Adipose tissue (tissue), 3 donors: ENCODE measurements around the gene FUT4. TPM values are rescaled to one million over a fixed set of nuclear protein-coding genes. Genes with fewer than 3 reads are reported as not detected.
A peak's percentile ranks its signal among the peaks of the same experiment; 100 is the strongest.
"Not testable (repeated sequence)": the region's sequence is repeated elsewhere in the genome, so short reads cannot be mapped to it uniquely, and the experiment has no call there.

Experiments
- H3K27ac ChIP-seq: one replicate; pipeline ENCODE4 v1.5.1; 2013; ENCODE audit warnings: low read depth, low read length
- WGBS, 3 donors: extraction: QIAGEN DNeasy Blood & Tissue Kit; methylation state at CpG; one replicate each; pipeline ENCODE4 v1.1.7; 2013; 5-methylcytosine and 5-hydroxymethylcytosine counted together
- polyA plus RNA-seq, 3 donors: library from polyadenylated mRNA; stranded (reverse); fragments of 200-250 nt; gene quantifications; one replicate each; pipeline ENCODE4 v1.2.3, GENCODE V29; 2013
- donor health status: healthy with polysubstance abuse.
- donor health status: Bipolar disorder and iron deficiency.
- donor health status: healthy.

FUT4 gene
- polyA plus RNA-seq = 1 to 10 TPM; 1.5 to 2.7 (median 2.5) TPM

GRCh38 chr11:94543695-94544645 lies at the start of gene FUT4:
Gene FUT4, plus strand, starts transcription at chr11:94543921. Its CDS starts 213 bp downstream, at chr11:94544134.
- WGBS, 3 donors = 0 to 1% (median 1%) methylated on average over 84 to 109 of the region's 109 CpGs
- H3K27ac ChIP-seq = peak within 1 kb of the TSS; percentile 75

- H3K27ac ChIP-seq = no peak overlapping the region
- 1 to 5% (median 3%) methylated on average over 19 of the region's 19 CpGs for WGBS, 3 donors
These were observed 49.5 kb upstream of the FUT4 start for GRCh38 chr11:94494126-94494680.

- WGBS, 3 donors = 86 to 89% (median 88%) methylated on average over 2 of the region's 2 CpGs
These were observed 43.5 kb upstream of the FUT4 start for GRCh38 chr11:94500181-94500580.

GRCh38 chr11:94501522-94501921 lies 42.2 kb upstream of the FUT4 start:
- H3K27ac ChIP-seq = no peak overlapping the region
- 63 to 77% (median 70%) methylated on average over 2 of the region's 2 CpGs for WGBS, 3 donors

More at GRCh38 chr11:94500181-94500580, 43.5 kb upstream of the FUT4 start:
- H3K27ac ChIP-seq = no peak overlapping the region

GRCh38 chr11:94504689-94505293 lies 38.9 kb upstream of the FUT4 start:
- WGBS, 3 donors = 4 to 21% (median 19%) methylated on average over 3 of the region's 3 CpGs
- H3K27ac ChIP-seq = no peak overlapping the region

- not testable (repeated sequence) for H3K27ac ChIP-seq
- 83 to 94% (median 92%) methylated on average over 5 of the region's 5 CpGs for WGBS, 3 donors
These were observed 37.2 kb upstream of the FUT4 start for GRCh38 chr11:94506513-94506912.

- H3K27ac ChIP-seq = no peak overlapping the region
- 53 to 71% (median 65%) methylated on average over 4 of the region's 4 CpGs for WGBS, 3 donors
These were observed 36.2 kb upstream of the FUT4 start for GRCh38 chr11:94507485-94507884.

- WGBS, 3 donors = 14 to 18% (median 17%) methylated on average over 51 to 53 of the region's 53 CpGs
- H3K27ac ChIP-seq = no peak within 1 kb of the TSS
These were observed 31.6 kb upstream of the FUT4 start, which contains the start of gene C11orf97 for GRCh38 chr11:94511932-94512781. Gene C11orf97, plus strand, starts transcription at chr11:94512461. Its CDS starts 68 bp downstream, at chr11:94512529.

- WGBS, 3 donors = 19 to 29% (median 26%) methylated on average over 2 of the region's 2 CpGs
- no peak overlapping the region for H3K27ac ChIP-seq
These were observed 30.6 kb upstream of the FUT4 start for GRCh38 chr11:94513091-94513490.

- 78 to 87% (median 86%) methylated on average over 2 of the region's 2 CpGs for WGBS, 3 donors
- H3K27ac ChIP-seq = no peak overlapping the region
These were observed 28.3 kb upstream of the FUT4 start for GRCh38 chr11:94515398-94515797.

GRCh38 chr11:94516725-94517124 lies 27.0 kb upstream of the FUT4 start:
- 0 to 52% (median 33%) methylated on average over 1 of the region's 1 CpG for WGBS, 3 donors

GRCh38 chr11:94518300-94518699 lies 25.4 kb upstream of the FUT4 start:
- H3K27ac ChIP-seq = no peak overlapping the region
- WGBS, 3 donors = 58 to 71% (median 70%) methylated on average over 4 of the region's 4 CpGs

More at GRCh38 chr11:94516725-94517124, 27.0 kb upstream of the FUT4 start:
- H3K27ac ChIP-seq = no peak overlapping the region

- H3K27ac ChIP-seq = no peak overlapping the region
- WGBS, 3 donors = 2 to 11% (median 10%) methylated on average over 5 of the region's 5 CpGs
These were observed 24.1 kb upstream of the FUT4 start for GRCh38 chr11:94519478-94520084.

- WGBS, 3 donors = 48 to 67% (median 54%) methylated on average over 4 to 5 of the region's 5 CpGs
- H3K27ac ChIP-seq = no peak overlapping the region
These were observed 22.0 kb upstream of the FUT4 start for GRCh38 chr11:94521684-94522083.

GRCh38 chr11:94524341-94524740 lies 19.4 kb upstream of the FUT4 start:
- 79 to 96% (median 87%) methylated on average over 1 of the region's 1 CpG for WGBS, 3 donors
- H3K27ac ChIP-seq = no peak overlapping the region

GRCh38 chr11:94525546-94526324 lies 18.0 kb upstream of the FUT4 start:
- no peak overlapping the region for H3K27ac ChIP-seq
- 30 to 37% (median 32%) methylated on average over 5 of the region's 5 CpGs for WGBS, 3 donors
